HEK293 (cell line): ENCODE results near the gene SNX21.

ENCODE experiments used
- CTCF ChIA-PET: fragments of 350-600 bp; formaldehyde crosslinking; extraction: SDS; loops from one replicate; lab custom pipeline; 2021; ENCODE audit warnings: antibody characterized with exemption; lab: Yijun Ruan, JAX
- POLR2A ChIA-PET: fragments of 300-600 bp; formaldehyde crosslinking; extraction: SDS; loops from one replicate; lab custom pipeline; 2020; ENCODE audit warnings: antibody characterized with exemption, inconsistent platforms; lab: Yijun Ruan, JAX
- H3K27ac ChIP-seq: fragments of 200-500 bp; sonication (Bioruptor generic); 2 replicates; pipeline ENCODE4 v1.5.1; 2014; ENCODE audit warnings: low read depth, low read length, control low read depth, inconsistent platforms; ENCODE audit errors: extremely low read depth
- H3K36me3 ChIP-seq, 2 experiments: fragments of 200-500 bp in 1 of 2; sonication (Bioruptor generic) in 1 of 2; 1 replicate in 1 of 2; 2 replicates in 1 of 2; pipeline ENCODE4 v1.5.1; 2014 to 2017; ENCODE audit warnings: inconsistent platforms in 2 of 2, low read length in 2 of 2; ENCODE audit not compliant: control insufficient read depth in 2 of 2, insufficient read depth in 1 of 2
- H3K4me1 ChIP-seq: fragments of 200-500 bp; sonication (Bioruptor generic); 2 replicates; pipeline ENCODE4 v1.5.1; 2014; ENCODE audit warnings: mild to moderate bottlenecking, low read length, inconsistent platforms; ENCODE audit not compliant: control insufficient read depth, insufficient read depth
- H3K4me3 ChIP-seq: 2 replicates; pipeline ENCODE4 v1.5.1; 2011; ENCODE audit warnings: low read depth, mild to moderate bottlenecking, control low read depth, low read length, moderate library complexity
- H3K9me3 ChIP-seq: fragments of 200-500 bp; sonication (Bioruptor generic); 2 replicates; pipeline ENCODE4 v1.5.1; 2014; ENCODE audit warnings: low read depth, low read length, inconsistent platforms; ENCODE audit not compliant: control insufficient read depth, insufficient read depth
- HOXA7 ChIP-seq: sonication (generic); formaldehyde crosslinking; IDR thresholded peaks from 2 replicates; pipeline ENCODE4 v1.8.1; 2022; ENCODE audit warnings: missing genetic modification reagents, borderline replicate concordance
- MZF1 ChIP-seq: fragments of 450-650 bp; formaldehyde crosslinking; IDR thresholded peaks from 2 replicates; pipeline ENCODE4 v1.5.1; 2017; ENCODE audit warnings: missing biosample characterization, missing genetic modification characterization, borderline replicate concordance
- YY2 ChIP-seq: fragments of 450-650 bp; formaldehyde crosslinking; IDR thresholded peaks from 2 replicates; pipeline ENCODE4 v1.5.1; 2016; ENCODE audit warnings: missing biosample characterization, missing genetic modification characterization
- ZIC2 ChIP-seq: fragments of 450-650 bp; formaldehyde crosslinking; IDR thresholded peaks from 2 replicates; pipeline ENCODE4 v1.5.1; 2016; ENCODE audit warnings: missing biosample characterization, missing genetic modification characterization
- ZNF10 ChIP-seq: fragments of 450-650 bp; formaldehyde crosslinking; IDR thresholded peaks from 2 replicates; pipeline ENCODE4 v1.5.1; 2017; ENCODE audit warnings: missing biosample characterization, missing genetic modification characterization
- ZNF132 ChIP-seq: fragments of 450-650 bp; formaldehyde crosslinking; IDR thresholded peaks from 2 replicates; pipeline ENCODE4 v1.5.1; 2017; ENCODE audit warnings: missing biosample characterization, missing genetic modification characterization, borderline replicate concordance
- ZNF133 ChIP-seq: fragments of 450-650 bp; formaldehyde crosslinking; IDR thresholded peaks from 2 replicates; pipeline ENCODE4 v1.5.1; 2016; ENCODE audit warnings: missing biosample characterization, missing genetic modification characterization
- ZNF146 ChIP-seq: fragments of 450-650 bp; formaldehyde crosslinking; IDR thresholded peaks from 2 replicates; pipeline ENCODE4 v1.5.1; 2016; ENCODE audit warnings: missing biosample characterization, missing genetic modification characterization
- ZNF2 ChIP-seq: fragments of 450-650 bp; formaldehyde crosslinking; IDR thresholded peaks from 2 replicates; pipeline ENCODE4 v1.5.1; 2016; ENCODE audit warnings: missing biosample characterization, missing genetic modification characterization
- ZNF600 ChIP-seq: fragments of 450-650 bp; formaldehyde crosslinking; IDR thresholded peaks from 2 replicates; pipeline ENCODE4 v1.5.1; 2016; ENCODE audit warnings: missing biosample characterization, missing genetic modification characterization
- ZNF626 ChIP-seq: fragments of 450-650 bp; sonication (Bioruptor Pico); formaldehyde crosslinking; IDR thresholded peaks from 2 replicates; pipeline ENCODE4 v1.5.1; 2018; ENCODE audit warnings: missing biosample characterization, missing genetic modification characterization, inconsistent platforms
- ZNF658 ChIP-seq: fragments of 450-650 bp; formaldehyde crosslinking; IDR thresholded peaks from 2 replicates; pipeline ENCODE4; 2016; ENCODE audit warnings: missing biosample characterization, missing genetic modification characterization
- TF ChIP-seq, protein P1 (sequence below): fragments of 450-650 bp; formaldehyde crosslinking; IDR thresholded peaks from 2 replicates; pipeline ENCODE4 v1.5.1; 2016; ENCODE audit warnings: missing biosample characterization, missing genetic modification characterization
- TF ChIP-seq, protein P2 (sequence below): fragments of 450-650 bp; formaldehyde crosslinking; IDR thresholded peaks from 2 replicates; pipeline ENCODE4 v1.5.1; 2016; ENCODE audit warnings: missing biosample characterization, missing genetic modification characterization
- TF ChIP-seq, protein P3 (sequence below): IDR thresholded peaks from 2 replicates; pipeline ENCODE4 v1.6.1; 2011; ENCODE audit warnings: mild to moderate bottlenecking, low read depth, low read length, borderline replicate concordance
- TF ChIP-seq, protein P4 (sequence below): fragments of 450-650 bp; formaldehyde crosslinking; IDR thresholded peaks from 2 replicates; pipeline ENCODE4 v1.5.1; 2017; ENCODE audit warnings: missing biosample characterization, missing genetic modification characterization
- TF ChIP-seq, protein P5 (sequence below): sonication (generic); formaldehyde crosslinking; IDR thresholded peaks from 2 replicates; pipeline ENCODE4 v1.8.1; 2022; ENCODE audit warnings: mild to moderate bottlenecking, moderate library complexity, missing genetic modification reagents
- TF ChIP-seq, protein P6 (sequence below): fragments of 450-650 bp; formaldehyde crosslinking; IDR thresholded peaks from 2 replicates; pipeline ENCODE4 v1.5.1; 2016; ENCODE audit warnings: missing biosample characterization, missing genetic modification characterization
- TF ChIP-seq, protein P7 (sequence below): fragments of 450-650 bp; formaldehyde crosslinking; IDR thresholded peaks from 2 replicates; pipeline ENCODE4 v1.5.1; 2016; ENCODE audit warnings: missing biosample characterization, missing genetic modification characterization, borderline replicate concordance

The SNX21 gene

DNA sequence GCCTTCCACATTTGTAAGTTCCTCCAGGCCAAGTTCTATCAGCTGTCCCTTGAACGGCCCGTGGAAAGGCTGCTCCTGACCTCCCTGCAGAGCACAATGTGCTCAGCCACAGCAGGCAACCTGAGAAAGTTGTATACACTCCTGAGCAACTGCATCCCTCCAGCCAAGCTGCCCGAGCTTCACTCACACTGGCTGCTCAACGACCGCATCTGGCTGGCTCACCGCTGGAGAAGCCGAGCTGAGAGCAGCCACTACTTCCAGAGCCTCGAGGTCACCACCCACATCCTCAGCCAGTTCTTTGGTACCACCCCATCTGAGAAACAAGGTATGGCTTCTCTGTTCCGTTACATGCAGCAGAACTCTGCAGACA lies 49.5 kb downstream of the SNX21 start:
- Histone ChIP-seq H3K4me1 (no peaks in the 10 kb centered on the region), H3K4me3 (no peak overlapping the region), H3K9me3 (no peaks in the 10 kb centered on the region), H3K27ac (no peak overlapping the region), H3K36me3 (peaks cover 0 to 51% of the 10 kb centered on the region in 2 experiments; a peak in 2 of 3 replicates)
- TF ChIP-seq, protein P1, sequence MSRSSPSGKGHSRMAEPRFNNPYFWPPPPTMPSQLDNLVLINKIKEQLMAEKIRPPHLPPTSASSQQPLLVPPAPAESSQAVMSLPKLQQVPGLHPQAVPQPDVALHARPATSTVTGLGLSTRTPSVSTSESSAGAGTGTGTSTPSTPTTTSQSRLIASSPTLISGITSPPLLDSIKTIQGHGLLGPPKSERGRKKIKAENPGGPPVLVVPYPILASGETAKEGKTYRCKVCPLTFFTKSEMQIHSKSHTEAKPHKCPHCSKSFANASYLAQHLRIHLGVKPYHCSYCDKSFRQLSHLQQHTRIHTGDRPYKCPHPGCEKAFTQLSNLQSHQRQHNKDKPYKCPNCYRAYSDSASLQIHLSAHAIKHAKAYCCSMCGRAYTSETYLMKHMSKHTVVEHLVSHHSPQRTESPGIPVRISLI, result no peak
- TF ChIP-seq ZIC2 (tag by site-specific recombination) (peak; percentile 59), ZNF133 (tag by site-specific recombination) (no peak), HOXA7 (CRISPR knock-in tag) (no peak), ZNF10 (tag by site-specific recombination) (no peak), ZNF658 (no peak), ZNF600 (tag by site-specific recombination) (peak; percentile 54; the same call in 1 of the 2 replicates), ZNF132 (tag by site-specific recombination) (no peak), MZF1 (tag by site-specific recombination) (no peak)
- TF ChIP-seq, protein P2, sequence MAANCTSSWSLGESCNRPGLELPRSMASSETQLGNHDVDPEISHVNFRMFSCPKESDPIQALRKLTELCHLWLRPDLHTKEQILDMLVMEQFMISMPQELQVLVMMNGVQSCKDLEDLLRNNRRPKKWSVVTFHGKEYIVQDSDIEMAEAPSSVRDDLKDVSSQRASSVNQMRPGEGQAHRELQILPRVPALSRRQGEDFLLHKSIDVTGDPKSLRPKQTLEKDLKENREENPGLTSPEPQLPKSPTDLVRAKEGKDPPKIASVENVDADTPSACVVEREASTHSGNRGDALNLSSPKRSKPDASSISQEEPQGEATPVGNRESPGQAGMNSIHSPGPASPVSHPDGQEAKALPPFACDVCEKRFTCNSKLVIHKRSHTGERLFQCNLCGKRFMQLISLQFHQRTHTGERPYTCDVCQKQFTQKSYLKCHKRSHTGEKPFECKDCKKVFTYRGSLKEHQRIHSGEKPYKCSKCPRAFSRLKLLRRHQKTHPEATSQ, result no peak
- ChIA-PET POLR2A (interaction anchor here (0.6 to 3.2 kb wide), 3 partner anchors 28 to 59 kb away, joined by 3 to 26 read pairs (median 4); partner anchors contain the start of gene PCIF1), CTCF (interaction anchor here (0.6 to 3.0 kb wide), 3 partner anchors 51 to 86 kb away, joined by 3 to 16 read pairs (median 4); no protein-coding TSS in a partner anchor)

DNA sequence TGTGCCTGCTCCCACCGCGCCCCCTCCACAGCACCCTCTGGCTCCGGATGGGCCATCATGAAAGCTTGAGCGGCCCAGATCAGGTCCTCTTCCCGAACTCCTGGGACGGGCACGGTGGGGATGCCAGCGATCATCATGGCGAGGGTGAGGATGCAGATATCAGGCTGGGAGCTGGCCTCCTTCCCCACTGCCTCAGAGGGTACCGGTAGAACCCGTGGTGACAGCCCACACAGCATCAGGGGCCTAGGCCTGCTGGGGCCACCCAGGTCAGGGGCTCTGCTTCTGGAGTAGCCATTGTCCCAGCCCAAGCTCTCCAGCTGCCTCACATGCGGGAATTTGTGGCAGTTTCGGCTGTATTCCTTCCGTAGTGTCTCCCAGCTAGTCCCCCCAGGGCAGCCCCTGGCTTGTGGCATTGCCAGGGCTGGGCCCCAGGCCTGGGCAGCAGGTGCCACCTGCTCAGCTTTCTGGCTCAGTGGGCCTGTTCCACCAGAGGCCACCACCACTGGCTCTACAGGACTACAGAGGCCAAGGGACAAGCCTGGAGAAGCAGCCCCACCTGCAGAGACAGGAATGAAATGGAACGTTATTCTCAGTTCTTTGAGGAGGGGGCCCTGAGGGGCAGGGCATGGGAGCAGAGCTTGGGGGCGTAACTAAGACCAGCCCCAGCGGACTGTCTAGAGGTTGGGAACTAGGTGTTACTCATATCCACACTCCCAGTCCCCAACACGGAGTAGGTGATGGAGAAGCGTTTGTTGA lies 53.2 kb downstream of the SNX21 start:
- Histone ChIP-seq H3K27ac (no peak overlapping the region), H3K4me1 (peaks cover under 1% of the 10 kb centered on the region; the same call in 1 of the 2 replicates), H3K9me3 (no peaks in the 10 kb centered on the region)
- TF ChIP-seq, protein P3, sequence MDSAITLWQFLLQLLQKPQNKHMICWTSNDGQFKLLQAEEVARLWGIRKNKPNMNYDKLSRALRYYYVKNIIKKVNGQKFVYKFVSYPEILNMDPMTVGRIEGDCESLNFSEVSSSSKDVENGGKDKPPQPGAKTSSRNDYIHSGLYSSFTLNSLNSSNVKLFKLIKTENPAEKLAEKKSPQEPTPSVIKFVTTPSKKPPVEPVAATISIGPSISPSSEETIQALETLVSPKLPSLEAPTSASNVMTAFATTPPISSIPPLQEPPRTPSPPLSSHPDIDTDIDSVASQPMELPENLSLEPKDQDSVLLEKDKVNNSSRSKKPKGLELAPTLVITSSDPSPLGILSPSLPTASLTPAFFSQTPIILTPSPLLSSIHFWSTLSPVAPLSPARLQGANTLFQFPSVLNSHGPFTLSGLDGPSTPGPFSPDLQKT, result no peak
- TF ChIP-seq, protein P1, result no peak
- TF ChIP-seq YY2 (tag by site-specific recombination), result no peak
- TF ChIP-seq ZNF146 (tag by site-specific recombination), result no peak
- TF ChIP-seq, all 188 proteins: peak for 0
- POLR2A ChIA-PET, result no interaction called here
- Histone ChIP-seq H3K36me3 (peaks cover 0 to 48% of the 10 kb centered on the region in 2 experiments; a peak in 2 of 3 replicates), H3K4me3 (no peak overlapping the region)
- CTCF ChIA-PET, result interaction anchor here (0.6 kb wide), 1 partner anchor 62 kb away, joined by 3 read pairs; no protein-coding TSS in a partner anchor

DNA sequence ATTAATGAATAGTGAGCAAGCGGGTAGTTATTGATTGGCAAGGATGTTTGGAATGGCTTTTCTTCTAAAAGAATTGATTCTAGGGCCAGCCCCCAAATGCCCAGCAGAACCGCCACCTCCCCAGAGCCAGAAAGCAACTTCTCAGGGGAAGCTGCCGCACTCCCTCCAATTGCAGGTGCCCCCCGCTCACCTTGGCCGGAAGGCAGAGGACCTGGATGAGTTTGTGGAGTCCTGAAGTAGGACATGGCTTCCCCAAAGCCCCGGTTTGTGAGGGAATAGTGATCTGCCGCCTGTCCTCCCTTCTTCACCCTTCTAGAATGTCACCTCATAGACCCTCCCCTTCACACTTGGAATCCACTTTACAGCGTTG lies 53.7 kb downstream of the SNX21 start, which contains the start of gene SPATA25:
SPATA25 (minus strand) TSS at position 277 of the 370 bp plus-strand sequence; CDS start at position 245, 32 bp downstream.
- Histone ChIP-seq H3K9me3 (no peaks in the 10 kb centered on the region), H3K4me3 (no peak within 1 kb of the TSS), H3K36me3 (peaks cover 0 to 45% of the 10 kb centered on the region in 2 experiments; a peak in 2 of 3 replicates), H3K27ac (no peak within 1 kb of the TSS), H3K4me1 (peaks cover 3% of the 10 kb centered on the region; the same call in 1 of the 2 replicates)
- CTCF ChIA-PET, result interaction anchor here (0.6 kb wide), 1 partner anchor 63 kb away, joined by 3 read pairs; no protein-coding TSS in a partner anchor
- POLR2A ChIA-PET, result no interaction called here
- TF ChIP-seq, protein P4, sequence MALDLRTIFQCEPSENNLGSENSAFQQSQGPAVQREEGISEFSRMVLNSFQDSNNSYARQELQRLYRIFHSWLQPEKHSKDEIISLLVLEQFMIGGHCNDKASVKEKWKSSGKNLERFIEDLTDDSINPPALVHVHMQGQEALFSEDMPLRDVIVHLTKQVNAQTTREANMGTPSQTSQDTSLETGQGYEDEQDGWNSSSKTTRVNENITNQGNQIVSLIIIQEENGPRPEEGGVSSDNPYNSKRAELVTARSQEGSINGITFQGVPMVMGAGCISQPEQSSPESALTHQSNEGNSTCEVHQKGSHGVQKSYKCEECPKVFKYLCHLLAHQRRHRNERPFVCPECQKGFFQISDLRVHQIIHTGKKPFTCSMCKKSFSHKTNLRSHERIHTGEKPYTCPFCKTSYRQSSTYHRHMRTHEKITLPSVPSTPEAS (tag by site-specific recombination), result no peak
- TF ChIP-seq, protein P5, sequence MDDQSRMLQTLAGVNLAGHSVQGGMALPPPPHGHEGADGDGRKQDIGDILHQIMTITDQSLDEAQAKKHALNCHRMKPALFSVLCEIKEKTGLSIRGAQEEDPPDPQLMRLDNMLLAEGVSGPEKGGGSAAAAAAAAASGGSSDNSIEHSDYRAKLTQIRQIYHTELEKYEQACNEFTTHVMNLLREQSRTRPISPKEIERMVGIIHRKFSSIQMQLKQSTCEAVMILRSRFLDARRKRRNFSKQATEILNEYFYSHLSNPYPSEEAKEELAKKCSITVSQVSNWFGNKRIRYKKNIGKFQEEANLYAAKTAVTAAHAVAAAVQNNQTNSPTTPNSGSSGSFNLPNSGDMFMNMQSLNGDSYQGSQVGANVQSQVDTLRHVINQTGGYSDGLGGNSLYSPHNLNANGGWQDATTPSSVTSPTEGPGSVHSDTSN (CRISPR knock-in tag), result no peak
- TF ChIP-seq ZNF626 (no peak), ZNF600 (tag by site-specific recombination) (peak; percentile 34; the same call in 1 of the 2 replicates), ZNF2 (tag by site-specific recombination) (no peak)
- TF ChIP-seq, protein P6, sequence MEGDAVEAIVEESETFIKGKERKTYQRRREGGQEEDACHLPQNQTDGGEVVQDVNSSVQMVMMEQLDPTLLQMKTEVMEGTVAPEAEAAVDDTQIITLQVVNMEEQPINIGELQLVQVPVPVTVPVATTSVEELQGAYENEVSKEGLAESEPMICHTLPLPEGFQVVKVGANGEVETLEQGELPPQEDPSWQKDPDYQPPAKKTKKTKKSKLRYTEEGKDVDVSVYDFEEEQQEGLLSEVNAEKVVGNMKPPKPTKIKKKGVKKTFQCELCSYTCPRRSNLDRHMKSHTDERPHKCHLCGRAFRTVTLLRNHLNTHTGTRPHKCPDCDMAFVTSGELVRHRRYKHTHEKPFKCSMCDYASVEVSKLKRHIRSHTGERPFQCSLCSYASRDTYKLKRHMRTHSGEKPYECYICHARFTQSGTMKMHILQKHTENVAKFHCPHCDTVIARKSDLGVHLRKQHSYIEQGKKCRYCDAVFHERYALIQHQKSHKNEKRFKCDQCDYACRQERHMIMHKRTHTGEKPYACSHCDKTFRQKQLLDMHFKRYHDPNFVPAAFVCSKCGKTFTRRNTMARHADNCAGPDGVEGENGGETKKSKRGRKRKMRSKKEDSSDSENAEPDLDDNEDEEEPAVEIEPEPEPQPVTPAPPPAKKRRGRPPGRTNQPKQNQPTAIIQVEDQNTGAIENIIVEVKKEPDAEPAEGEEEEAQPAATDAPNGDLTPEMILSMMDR (tag by site-specific recombination), result no peak
- TF ChIP-seq, protein P7, sequence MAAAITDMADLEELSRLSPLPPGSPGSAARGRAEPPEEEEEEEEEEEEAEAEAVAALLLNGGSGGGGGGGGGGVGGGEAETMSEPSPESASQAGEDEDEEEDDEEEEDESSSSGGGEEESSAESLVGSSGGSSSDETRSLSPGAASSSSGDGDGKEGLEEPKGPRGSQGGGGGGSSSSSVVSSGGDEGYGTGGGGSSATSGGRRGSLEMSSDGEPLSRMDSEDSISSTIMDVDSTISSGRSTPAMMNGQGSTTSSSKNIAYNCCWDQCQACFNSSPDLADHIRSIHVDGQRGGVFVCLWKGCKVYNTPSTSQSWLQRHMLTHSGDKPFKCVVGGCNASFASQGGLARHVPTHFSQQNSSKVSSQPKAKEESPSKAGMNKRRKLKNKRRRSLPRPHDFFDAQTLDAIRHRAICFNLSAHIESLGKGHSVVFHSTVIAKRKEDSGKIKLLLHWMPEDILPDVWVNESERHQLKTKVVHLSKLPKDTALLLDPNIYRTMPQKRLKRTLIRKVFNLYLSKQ, result no peak
